SJSA1 (cell line): ENCODE results near the gene ST7L. TPM values are rescaled to one million over a fixed set of nuclear protein-coding genes. Genes with fewer than 3 reads are reported as not detected.

ENCODE experiments used
- DNase-seq, 2 experiments: peaks; one replicate each; pipeline ENCODE4 v3.0.0-alpha.2; 2015 to 2020; ENCODE audit warnings: low spot score in 2 of 2, low read depth in 1 of 2
- H3K27ac ChIP-seq: fragments of 250-450 bp; sonication (Bioruptor Pico); 2 replicates; pipeline ENCODE4 v1.5.1; 2020; ENCODE audit warnings: mild to moderate bottlenecking, moderate library complexity
- H3K27me3 ChIP-seq: fragments of 250-450 bp; sonication (Bioruptor Pico); replicated peaks from 2 replicates; pipeline ENCODE4 v1.5.1; 2020; ENCODE audit warnings: mild to moderate bottlenecking, moderate library complexity
- H3K36me3 ChIP-seq: fragments of 250-450 bp; sonication (Bioruptor Pico); 2 replicates; pipeline ENCODE4 v1.5.1; 2020; ENCODE audit warnings: mild to moderate bottlenecking
- H3K4me1 ChIP-seq: fragments of 250-450 bp; sonication (Bioruptor Pico); replicated peaks from 2 replicates; pipeline ENCODE4 v1.6.1; 2021; ENCODE audit warnings: mild to moderate bottlenecking
- H3K4me3 ChIP-seq: fragments of 250-450 bp; sonication (Bioruptor Pico); 2 replicates; pipeline ENCODE4 v1.5.1; 2020; ENCODE audit warnings: mild to moderate bottlenecking
- H3K9me3 ChIP-seq: fragments of 250-450 bp; sonication (Bioruptor Pico); replicated peaks from 2 replicates; pipeline ENCODE4 v1.5.1; 2020; ENCODE audit warnings: mild to moderate bottlenecking
- total RNA-seq: library from RNA; depleted of rRNA; stranded (reverse); fragments of >200 nt; shearing (Covaris generic); gene quantifications from 2 replicates; pipeline ENCODE4 v1.2.3, GENCODE V29; 2014

Gene ST7L
- total RNA-seq, 1 experiment from 2014 or later, result 28.4 TPM

GRCh38 chr1:112513112-112513870, 105.7 kb downstream of the ST7L start:
- peak overlapping the region; percentile 62 for H3K27ac ChIP-seq
- H3K27me3 ChIP-seq, result no peaks in the 10 kb centered on the region
- DNase-seq, result peak; percentile 83 to 85
- H3K4me3 ChIP-seq, result no peak overlapping the region
- peaks cover 73% of the 10 kb centered on the region for H3K4me1 ChIP-seq
- H3K9me3 ChIP-seq, result peaks cover 6% of the 10 kb centered on the region; the same call in 1 of the 2 replicates
- H3K36me3 ChIP-seq, result peaks cover 22% of the 10 kb centered on the region

GRCh38 chr1:112511897-112512296, 107.0 kb downstream of the ST7L start:
- Histone ChIP-seq H3K9me3 (peaks cover 6% of the 10 kb centered on the region; the same call in 1 of the 2 replicates), H3K27me3 (no peaks in the 10 kb centered on the region), H3K27ac (no peak overlapping the region), H3K4me3 (no peak overlapping the region), H3K4me1 (peaks cover 82% of the 10 kb centered on the region), H3K36me3 (peaks cover 11% of the 10 kb centered on the region)
- no peak for DNase-seq

DNA sequence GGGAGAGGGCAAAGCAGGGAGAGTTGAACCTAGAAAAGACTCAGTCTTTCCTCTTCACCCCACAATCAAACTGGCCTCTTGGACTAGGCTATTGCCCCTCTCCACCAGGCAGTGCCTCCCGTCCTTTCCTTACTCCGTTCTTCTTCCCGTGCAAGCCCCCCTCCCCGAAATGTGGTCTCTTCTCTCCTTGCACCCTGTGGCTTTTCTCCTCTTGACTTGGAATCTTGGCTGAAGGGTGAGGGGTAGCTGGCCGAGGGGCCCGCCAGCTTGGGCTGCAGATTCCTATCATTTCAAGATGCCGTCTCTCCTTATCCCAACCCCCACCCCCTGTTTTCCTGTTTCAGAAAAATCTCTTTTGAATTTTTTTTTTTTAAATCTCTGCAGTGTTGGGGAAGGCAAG, 108.6 kb downstream of the ST7L start:
- Histone ChIP-seq H3K27ac (no peak overlapping the region), H3K9me3 (peaks cover 6% of the 10 kb centered on the region; the same call in 1 of the 2 replicates), H3K4me1 (peaks cover 86% of the 10 kb centered on the region), H3K4me3 (no peak overlapping the region), H3K27me3 (no peaks in the 10 kb centered on the region), H3K36me3 (peaks cover 3% of the 10 kb centered on the region; the same call in 1 of the 2 replicates)
- no peak for DNase-seq

- peaks cover 6% of the 10 kb centered on the region; the same call in 1 of the 2 replicates for H3K9me3 ChIP-seq
- H3K27ac ChIP-seq, result no peak overlapping the region
- H3K36me3 ChIP-seq, result peaks cover 3% of the 10 kb centered on the region; the same call in 1 of the 2 replicates
- no peaks in the 10 kb centered on the region for H3K27me3 ChIP-seq
- no peak for DNase-seq
- H3K4me1 ChIP-seq, result peaks cover 86% of the 10 kb centered on the region
- peak overlapping the region; percentile 65 for H3K4me3 ChIP-seq
Observed at GRCh38 chr1:112509660-112510178, 109.2 kb downstream of the ST7L start.

- Histone ChIP-seq H3K9me3 (peaks cover 6% of the 10 kb centered on the region; the same call in 1 of the 2 replicates), H3K27me3 (no peaks in the 10 kb centered on the region), H3K4me3 (peak overlapping the region; percentile 65), H3K27ac (no peak overlapping the region), H3K4me1 (peaks cover 86% of the 10 kb centered on the region), H3K36me3 (peaks cover 3% of the 10 kb centered on the region; the same call in 1 of the 2 replicates)
- no peak for DNase-seq
Observed at GRCh38 chr1:112509005-112509659, 109.8 kb downstream of the ST7L start.

- H3K27me3 ChIP-seq, result no peaks in the 10 kb centered on the region
- peak within 1 kb of the TSS; percentile 65 for H3K4me3 ChIP-seq
- H3K27ac ChIP-seq, result no peak within 1 kb of the TSS
- peaks cover 6% of the 10 kb centered on the region; the same call in 1 of the 2 replicates for H3K9me3 ChIP-seq
- peak in 1 of 2 experiments; percentile 40 for DNase-seq
- peaks cover 86% of the 10 kb centered on the region for H3K4me1 ChIP-seq
- peaks cover 3% of the 10 kb centered on the region; the same call in 1 of the 2 replicates for H3K36me3 ChIP-seq
Observed at GRCh38 chr1:112508278-112509004, 110.5 kb downstream of the ST7L start, which contains the start of gene WNT2B. WNT2B (plus strand) TSS chr1:112508965; CDS start chr1:112509263, 298 bp downstream.

- Histone ChIP-seq H3K27me3 (no peaks in the 10 kb centered on the region), H3K4me1 (peaks cover 86% of the 10 kb centered on the region), H3K27ac (no peak overlapping the region), H3K4me3 (peak overlapping the region; percentile 65), H3K9me3 (peaks cover 6% of the 10 kb centered on the region; the same call in 1 of the 2 replicates), H3K36me3 (peaks cover 3% of the 10 kb centered on the region; the same call in 1 of the 2 replicates)
- no peak for DNase-seq
Observed at GRCh38 chr1:112507921-112508277, 111.0 kb downstream of the ST7L start.

GRCh38 chr1:112507336-112507735, 111.6 kb downstream of the ST7L start:
- H3K9me3 ChIP-seq, result peaks cover 6% of the 10 kb centered on the region; the same call in 1 of the 2 replicates
- H3K27ac ChIP-seq, result no peak overlapping the region
- no peaks in the 10 kb centered on the region for H3K27me3 ChIP-seq
- H3K4me3 ChIP-seq, result no peak overlapping the region
- peaks cover 86% of the 10 kb centered on the region for H3K4me1 ChIP-seq
- DNase-seq, result no peak
- peaks cover 3% of the 10 kb centered on the region; the same call in 1 of the 2 replicates for H3K36me3 ChIP-seq

GRCh38 chr1:112506731-112507130, 112.2 kb downstream of the ST7L start:
- H3K4me1 ChIP-seq, result peaks cover 86% of the 10 kb centered on the region
- 0 out of 2 replicates have a peak, but pooled peaks cover 3% of the 10 kb centered on the region for H3K36me3 ChIP-seq
- no peak overlapping the region for H3K27ac ChIP-seq
- no peak overlapping the region for H3K4me3 ChIP-seq
- H3K27me3 ChIP-seq, result no peaks in the 10 kb centered on the region
- peaks cover 6% of the 10 kb centered on the region; the same call in 1 of the 2 replicates for H3K9me3 ChIP-seq
- no peak for DNase-seq

DNA sequence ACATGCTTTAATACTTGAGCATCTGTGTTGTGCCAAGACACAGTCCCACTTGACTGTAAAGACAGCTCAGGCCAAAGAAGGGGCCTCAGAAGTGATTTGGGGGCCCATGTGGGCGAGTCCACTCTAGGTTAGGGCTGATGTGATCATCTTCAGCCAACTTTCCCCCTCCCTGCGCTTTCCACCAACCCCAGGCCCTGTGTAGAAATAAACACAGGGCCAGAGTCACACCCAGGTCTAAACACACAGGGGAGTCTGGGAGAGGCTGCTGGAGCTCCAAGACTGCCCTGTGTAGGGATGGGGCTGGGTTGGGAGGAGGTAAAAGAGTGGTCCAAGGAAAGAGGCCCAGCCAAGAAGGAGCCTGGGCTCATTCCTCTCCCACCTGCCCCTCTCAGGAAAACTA, 112.6 kb downstream of the ST7L start:
- H3K4me3 ChIP-seq, result no peak overlapping the region
- 0 out of 2 replicates have a peak, but pooled peaks cover 3% of the 10 kb centered on the region for H3K36me3 ChIP-seq
- H3K27me3 ChIP-seq, result no peaks in the 10 kb centered on the region
- peaks cover 86% of the 10 kb centered on the region for H3K4me1 ChIP-seq
- H3K9me3 ChIP-seq, result peaks cover 6% of the 10 kb centered on the region; the same call in 1 of the 2 replicates
- DNase-seq, result no peak
- no peak overlapping the region for H3K27ac ChIP-seq

DNA sequence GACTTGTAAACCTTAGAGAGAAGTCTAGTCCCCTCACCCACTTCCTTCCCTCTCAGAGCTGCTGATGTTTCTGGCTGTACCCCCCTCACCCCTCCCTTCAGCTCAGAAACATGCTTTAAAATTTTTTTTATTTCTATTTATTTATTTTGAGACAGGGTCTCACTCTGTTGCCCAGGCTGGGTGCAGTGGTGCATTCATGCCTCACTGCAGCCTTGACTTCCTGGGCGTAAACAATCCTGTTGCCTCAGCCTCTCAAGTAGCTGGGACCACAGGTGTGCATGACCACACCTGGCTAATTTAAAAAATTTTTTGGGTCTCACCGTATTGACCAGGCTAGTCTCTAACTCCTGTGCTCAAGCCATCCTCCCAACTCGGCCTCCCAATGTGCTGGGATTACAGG, 113.1 kb downstream of the ST7L start:
- H3K27ac ChIP-seq, result no peak overlapping the region
- DNase-seq, result no peak
- H3K9me3 ChIP-seq, result peaks cover 6% of the 10 kb centered on the region; the same call in 1 of the 2 replicates
- 0 out of 2 replicates have a peak, but pooled peaks cover 3% of the 10 kb centered on the region for H3K36me3 ChIP-seq
- peaks cover 86% of the 10 kb centered on the region for H3K4me1 ChIP-seq
- no peaks in the 10 kb centered on the region for H3K27me3 ChIP-seq
- H3K4me3 ChIP-seq, result no peak overlapping the region

GRCh38 chr1:112505400-112505785, 113.5 kb downstream of the ST7L start:
- peaks cover 86% of the 10 kb centered on the region for H3K4me1 ChIP-seq
- peaks cover 6% of the 10 kb centered on the region; the same call in 1 of the 2 replicates for H3K9me3 ChIP-seq
- no peaks in the 10 kb centered on the region for H3K27me3 ChIP-seq
- H3K27ac ChIP-seq, result no peak overlapping the region
- H3K4me3 ChIP-seq, result no peak overlapping the region
- DNase-seq, result no peak
- H3K36me3 ChIP-seq, result 0 out of 2 replicates have a peak, but pooled peaks cover 3% of the 10 kb centered on the region
